GM21381 (cell line): ENCODE measurements around the gene RHOA.
A peak's percentile ranks its signal among the peaks of the same experiment; 100 is the strongest.

Source experiments
- ATAC-seq: cut with Tn5 transposase; IDR thresholded peaks from one replicate; pipeline ENCODE4 v1.9.1; 2021; ENCODE audit warnings: mild to moderate bottlenecking, moderate library complexity; ENCODE audit not compliant: unreplicated experiment

Gene RHOA

DNA sequence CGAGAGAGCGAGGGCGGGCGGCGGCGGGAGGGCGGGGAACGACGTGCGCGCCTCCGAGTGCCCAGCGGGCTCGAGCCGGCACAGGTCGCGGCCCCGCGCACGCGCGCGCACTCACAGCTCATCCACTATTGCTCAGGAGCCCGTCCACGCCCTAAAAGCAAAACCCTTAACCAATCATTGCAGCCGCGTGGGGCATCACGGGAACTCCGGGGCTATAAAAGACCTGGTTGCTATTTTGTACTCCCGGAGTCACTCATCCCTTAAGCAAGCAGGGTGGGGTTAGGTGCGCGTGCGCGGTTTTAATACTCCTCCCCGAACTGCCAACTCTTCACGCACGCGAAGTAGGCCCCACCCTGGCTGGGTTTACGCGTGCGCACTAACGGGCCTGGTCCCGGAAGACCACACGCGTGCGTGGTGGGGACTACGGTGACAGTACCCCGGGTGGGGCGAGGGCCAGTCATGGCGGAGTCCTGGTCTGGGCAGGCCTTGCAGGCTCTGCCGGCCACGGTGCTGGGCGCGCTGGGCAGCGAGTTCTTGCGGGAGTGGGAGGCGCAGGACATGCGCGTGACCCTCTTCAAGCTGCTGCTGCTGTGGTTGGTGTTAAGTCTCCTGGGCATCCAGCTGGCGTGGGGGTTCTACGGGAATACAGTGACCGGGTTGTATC, at the start of gene RHOA, which contains the start of gene TCTA:
Gene RHOA, minus strand, starts transcription at position 9 of the 664 bp plus-strand sequence. CDS start 36,387 bp downstream, outside the sequence.
Gene TCTA, plus strand, starts transcription at position 456 of the 664 bp plus-strand sequence. Its CDS starts 4 bp downstream, at position 460.
- ATAC-seq: peak; percentile 74

DNA sequence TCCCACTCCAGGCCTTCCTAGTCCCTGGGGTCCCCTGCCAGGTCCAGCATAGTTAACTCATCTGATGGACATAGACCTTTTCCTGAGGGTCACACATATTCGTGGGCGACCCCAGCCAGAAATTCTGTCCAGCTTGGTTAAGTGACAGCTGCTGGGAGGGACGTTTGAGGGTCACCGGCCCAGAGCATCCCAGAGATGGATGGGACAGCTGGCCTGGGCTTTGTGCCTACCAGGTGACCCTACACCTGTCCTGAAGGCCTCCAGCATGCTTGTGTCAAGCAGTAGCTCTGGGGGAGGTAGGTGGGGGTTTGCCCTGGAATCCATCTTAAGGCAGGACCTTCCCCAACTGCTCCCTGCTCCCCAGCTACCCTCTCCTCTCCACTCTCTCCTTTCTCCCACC, 49.2 kb upstream of the RHOA start:
- no peak for ATAC-seq

DNA sequence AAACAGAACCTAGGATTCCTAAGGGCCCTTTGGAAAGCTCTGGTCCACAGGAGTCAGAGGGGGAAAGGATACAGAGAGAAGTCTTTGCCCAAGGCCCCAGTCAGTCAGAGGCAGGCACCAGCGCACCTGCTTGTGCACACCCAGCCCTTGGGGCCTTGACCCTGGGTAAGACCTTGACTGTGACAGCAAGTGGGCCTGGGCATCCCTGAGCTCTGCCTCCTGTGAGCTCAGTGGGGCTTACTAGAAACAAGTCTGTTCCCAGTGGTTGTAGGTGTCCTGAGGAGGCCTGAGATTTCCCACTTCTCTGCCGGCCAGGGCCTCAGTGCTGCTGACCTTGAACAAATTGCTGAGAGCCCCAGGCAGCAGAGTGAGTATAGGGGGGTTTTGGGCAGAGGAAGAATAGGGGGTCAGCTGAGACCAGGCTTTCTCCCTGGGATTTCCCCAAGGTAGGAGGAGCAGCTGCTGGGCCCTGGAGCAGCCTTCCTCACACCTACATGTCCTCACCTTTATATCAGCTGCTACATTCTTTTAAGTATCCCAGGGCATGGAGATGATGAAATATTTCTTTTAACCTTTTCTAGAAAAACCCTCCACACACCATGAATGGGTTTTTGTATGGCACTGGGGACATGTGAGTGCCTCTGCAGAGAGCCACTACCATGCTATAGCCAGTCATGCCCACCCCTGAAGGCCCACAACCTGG, 48.6 kb upstream of the RHOA start:
- no peak for ATAC-seq

DNA sequence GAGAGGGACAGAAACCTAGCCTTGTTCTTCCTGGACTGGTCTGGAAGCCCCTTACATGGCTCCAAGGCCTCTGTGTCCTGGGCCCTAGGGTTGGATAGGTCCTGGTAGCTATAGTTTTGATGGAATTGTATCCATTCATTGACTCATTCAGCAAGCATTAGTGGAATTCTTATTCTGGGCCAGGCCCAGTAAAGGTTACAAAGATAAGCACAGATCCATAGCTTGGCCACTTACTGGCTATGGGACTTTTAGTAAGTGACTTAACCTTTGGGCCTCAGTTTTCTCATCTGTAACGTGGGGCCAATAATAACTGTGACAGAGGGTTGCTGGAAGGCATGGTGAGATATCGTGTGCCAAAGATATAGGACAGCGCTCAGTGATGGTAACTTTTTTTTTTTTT, 44.7 kb upstream of the RHOA start:
- ATAC-seq: no peak

DNA sequence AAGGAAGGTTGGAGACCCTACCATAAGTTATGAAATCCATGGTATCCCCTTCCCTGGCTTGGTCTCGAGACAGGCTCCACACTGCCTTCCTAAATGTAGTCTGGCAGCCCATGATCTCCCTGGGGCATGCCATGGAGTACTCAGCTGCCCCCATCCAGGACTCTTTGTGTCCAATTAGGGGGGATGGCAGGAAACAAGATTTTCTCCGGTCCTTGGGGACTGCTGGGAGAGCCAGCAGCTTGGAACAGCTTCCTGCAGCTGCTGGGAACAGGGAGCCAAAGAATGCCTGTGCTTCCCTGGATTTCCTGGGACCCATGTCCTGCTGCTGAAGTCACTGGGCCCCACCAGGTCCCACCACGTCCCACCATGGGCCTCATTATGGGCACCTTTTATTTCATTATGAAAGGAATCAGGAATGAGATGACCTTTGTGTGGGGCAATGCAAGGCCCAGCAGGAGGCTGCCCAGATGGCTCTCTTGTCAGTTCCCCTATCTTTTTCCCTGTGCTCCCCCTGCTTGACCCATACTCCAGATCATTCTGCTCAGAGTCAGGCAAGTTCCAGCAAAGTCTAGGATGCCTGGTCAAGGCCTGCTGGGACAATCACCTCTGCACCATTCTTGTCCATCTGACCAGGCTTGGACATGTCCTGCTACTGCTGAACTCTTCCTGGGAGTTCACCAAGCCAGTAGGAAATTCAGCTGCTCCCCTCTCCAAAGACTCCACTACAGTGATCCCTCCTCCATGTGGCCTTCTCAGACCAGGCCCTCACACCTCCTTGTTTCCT, 43.3 kb upstream of the RHOA start:
- no peak for ATAC-seq

DNA sequence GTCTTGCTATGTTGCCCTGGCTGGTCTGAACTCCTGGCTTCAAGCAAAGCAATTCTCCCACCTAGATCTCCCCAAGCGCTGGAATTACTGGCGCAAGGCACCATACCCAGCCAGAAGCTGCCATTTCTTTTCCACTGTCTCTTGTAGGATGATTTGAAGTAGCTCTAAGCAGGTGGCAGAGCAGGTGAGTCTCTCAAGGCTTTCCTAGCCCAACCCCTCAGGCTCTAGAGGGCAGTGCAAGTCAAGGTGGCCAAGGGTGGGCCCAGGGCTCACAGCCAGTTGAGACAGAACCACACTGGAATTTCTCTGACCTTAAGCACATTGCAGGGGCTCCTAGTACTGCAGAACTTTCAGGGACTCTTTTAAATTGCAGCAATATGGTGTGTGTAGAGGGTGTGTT, 42.7 kb upstream of the RHOA start:
- no peak for ATAC-seq

DNA sequence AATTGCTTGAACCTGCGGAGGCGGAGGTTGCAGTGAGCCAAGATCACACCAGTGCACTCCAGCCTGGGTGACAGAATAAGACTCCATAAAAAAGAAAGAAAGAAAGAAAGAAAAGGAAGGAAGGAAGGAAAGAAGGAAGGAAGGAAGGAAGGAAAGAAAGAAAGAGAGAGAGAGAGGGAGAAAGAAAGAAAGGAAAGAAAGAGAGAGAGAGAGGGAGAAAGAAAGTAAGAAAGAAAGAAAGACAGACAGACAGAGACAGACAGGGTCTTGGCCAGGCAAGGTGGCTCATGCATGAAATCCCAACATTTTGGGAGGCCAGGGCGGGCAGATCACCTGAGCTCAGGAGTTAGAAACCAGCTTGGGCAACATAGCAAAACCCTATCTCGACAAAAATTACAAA, 41.8 kb upstream of the RHOA start:
- no peak for ATAC-seq

DNA sequence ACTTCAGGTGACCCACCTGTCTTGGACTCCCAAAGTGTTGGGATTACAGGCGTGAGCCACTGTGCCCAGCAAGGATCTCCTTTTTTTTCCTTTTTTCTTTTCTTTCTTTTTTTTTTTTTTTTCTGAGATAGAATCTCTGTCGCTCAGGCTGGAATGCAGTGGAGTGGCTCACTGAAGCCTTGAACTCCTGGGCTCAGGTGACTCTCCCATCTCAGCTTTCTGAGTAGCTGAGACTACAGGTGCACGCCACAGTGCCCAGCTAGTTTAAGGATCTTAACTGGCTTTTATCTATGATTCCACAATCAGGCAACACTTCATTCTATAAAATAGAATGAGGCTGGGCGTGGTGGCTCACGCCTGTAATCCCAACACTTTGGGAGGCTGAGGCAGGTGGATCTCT, 33.6 kb upstream of the RHOA start:
- ATAC-seq: no peak

DNA sequence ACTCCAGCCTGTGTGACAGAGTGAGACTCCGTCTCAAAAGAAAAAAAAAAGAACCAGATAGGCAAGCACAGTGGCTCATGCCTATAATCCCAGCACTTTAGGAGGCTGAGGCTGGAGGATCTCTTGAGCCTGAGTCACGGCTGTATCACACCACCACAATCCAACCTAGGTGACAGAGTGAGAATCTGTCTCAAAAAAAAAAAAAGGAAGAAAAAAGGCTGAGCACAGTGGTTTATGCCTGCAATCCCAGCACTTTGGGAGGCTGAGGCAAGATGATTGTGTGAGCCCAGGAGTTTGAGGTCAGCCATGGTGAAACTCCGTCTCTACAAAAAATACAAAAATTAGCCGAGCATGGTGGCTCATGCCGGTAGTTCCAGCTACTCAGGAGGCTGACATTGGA, 23.0 kb upstream of the RHOA start:
- no peak for ATAC-seq

DNA sequence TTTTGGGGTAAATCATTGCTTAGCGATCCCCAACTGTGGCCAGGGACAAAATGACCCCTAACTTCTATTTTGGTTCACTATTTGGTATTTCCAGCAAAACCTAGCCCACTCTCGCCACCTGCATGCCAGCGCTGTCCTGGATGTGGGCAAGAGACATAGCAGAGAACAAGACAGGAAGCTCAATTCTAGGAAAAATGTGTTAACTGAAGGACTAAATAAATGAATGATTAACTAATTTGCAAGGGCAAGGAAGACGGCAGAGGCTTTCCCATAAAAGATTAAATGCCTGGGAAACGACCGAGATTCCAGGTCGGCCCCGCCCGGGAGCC, 16.9 kb upstream of the RHOA start:
- no peak for ATAC-seq

DNA sequence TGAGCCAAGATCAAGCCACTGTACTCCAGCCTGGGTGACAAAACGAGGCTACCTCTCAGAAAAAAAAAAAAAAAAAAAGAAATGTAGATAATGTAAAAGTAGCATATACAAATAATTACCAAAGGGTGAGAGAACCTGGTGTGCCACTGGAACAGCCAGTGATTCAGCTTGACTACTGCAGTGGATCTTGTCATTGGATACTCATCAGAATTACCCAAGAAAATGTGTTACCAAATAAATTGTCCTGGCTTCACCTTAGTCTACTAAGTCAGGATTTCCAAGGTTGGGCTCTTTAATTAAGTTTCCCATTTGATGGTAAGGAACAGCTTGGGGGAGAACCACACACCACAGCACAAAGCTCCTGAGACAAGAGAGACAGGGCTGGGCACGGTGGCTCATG, 15.8 kb upstream of the RHOA start:
- no peak for ATAC-seq

DNA sequence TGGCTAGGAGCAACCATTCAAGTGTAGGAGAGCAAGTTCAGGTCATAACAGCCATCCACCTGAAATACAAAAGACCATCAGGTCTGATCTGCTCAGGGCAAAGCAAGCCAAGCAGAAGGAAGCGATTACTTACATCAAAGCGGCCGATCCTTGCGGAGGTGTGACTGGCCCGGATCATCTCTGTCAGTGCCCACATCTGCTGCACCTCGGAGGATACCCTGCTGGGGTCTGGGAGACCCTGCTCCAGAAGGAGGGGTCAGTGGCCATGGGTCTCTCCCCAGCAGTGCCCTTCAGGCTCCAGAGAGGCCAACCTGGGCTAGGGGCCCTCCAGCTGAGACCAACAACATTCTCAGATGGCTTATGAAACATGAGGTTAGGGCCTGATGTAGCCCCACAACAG, 13.0 kb upstream of the RHOA start:
- ATAC-seq: no peak

DNA sequence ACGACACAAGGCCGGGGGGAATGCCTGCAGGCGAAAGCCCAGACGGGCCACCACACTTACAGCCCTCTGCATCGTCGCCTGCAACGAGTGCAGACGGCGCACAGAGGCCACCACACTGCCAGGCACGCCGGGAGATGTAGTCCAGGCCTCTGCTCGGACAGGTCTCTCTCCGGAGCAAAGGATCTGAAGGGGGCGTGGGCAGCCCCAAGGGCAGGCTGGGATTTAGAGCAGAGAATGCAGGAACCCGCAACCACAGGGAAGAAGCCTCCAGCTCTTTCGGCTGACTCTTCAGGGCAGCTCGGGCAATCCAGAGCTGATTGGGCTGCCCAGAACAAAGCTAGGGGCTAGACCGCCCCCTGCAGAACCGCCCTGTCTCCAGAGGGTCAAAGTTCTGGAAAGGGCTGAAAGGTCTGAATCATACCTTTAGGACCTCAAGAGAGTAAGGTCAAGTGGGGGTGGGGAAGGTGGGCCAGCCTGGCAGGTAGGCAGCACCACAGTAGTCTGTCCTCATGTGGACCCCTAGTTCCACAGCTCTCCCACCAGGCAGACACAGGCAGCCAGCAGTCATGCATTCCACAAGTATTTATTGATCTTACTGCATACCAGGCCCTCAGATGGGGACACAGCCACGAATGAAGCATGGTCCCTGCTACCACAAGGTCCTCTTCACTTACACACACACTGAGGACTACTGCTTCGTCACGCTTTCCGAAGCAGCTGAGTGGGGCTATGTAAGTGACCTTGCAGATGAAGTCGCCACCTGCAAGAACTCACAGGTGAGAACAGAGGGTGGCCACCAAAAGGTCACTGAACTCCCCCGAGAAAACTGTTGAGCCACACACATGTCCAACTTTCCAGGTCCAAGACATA, 10.8 kb upstream of the RHOA start, which contains the start of gene AMT:
Gene AMT, minus strand, starts transcription at position 95 of the 870 bp plus-strand sequence. Its CDS starts 23 bp downstream, at position 72.
- ATAC-seq: no peak

DNA sequence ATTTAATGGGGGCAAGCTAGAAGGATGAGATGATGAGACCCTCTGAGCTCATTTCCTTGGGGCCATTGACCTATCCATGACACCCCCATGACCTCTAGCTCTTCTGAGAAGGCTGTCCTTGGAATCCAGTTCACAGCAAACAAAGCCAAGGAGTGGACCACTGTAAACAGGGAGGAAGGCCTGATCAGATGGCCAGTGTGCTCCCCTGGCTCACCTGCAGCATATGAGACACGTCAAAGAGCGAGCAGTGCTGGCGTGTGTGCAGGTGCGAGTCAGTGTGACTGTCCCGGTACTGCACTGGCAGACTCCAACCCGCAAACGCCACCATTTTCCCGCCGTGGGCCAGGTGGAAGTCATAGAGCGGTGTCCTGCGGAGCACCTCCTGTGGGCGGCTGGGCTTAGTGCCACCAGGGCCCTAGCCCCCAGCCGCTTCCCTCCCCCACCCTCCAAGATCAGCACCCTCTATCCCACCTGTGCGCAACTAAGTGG, 10.2 kb upstream of the RHOA start:
- no peak for ATAC-seq

DNA sequence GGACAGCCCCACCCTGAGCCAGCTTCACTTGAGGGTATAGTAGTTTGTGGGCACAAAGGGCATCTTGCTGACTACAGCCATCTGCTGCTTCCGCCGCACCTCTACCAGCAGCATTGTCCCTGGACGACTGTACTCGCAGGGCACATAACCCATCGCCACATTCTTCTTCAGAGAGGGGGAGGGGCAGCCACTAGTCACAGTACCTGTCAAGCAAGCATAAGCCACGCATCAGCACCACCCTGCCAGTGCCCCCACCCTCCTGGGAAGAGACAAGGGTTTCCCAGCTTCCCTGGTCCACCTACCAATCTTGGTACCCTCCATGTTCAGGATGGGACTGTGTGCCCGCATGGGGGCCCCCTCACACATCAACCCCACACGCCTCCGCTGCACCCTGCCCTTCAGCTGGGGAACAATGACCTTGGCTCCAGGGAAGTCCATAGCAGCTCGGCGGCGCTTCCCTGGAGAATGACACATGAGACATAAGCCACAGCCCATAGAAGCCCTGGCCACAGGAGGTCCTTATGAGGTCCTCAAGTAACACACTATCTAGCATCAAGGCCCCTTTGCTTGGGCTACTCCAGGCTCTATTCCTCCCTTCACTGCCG, 5.8 kb upstream of the RHOA start:
- ATAC-seq: no peak

DNA sequence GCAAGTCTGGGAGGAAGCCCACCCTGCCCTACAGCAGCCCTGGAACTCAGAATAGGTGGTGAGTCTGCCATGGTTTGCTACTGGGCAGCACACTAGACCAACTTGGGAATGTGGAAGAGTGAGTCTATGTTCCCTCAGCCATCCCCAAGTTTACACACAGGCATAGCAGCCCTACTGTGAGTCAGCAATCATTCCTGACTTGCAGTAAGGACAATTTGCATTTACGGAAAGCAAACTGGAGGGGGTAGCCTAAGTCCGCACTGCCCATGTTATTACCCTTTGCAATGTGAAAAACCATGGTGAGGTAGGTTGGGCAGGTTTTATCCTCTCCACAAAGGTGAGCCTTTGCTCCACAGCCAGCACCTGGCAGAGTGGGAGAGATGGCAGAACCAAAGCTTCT, 5.1 kb upstream of the RHOA start:
- ATAC-seq: no peak

DNA sequence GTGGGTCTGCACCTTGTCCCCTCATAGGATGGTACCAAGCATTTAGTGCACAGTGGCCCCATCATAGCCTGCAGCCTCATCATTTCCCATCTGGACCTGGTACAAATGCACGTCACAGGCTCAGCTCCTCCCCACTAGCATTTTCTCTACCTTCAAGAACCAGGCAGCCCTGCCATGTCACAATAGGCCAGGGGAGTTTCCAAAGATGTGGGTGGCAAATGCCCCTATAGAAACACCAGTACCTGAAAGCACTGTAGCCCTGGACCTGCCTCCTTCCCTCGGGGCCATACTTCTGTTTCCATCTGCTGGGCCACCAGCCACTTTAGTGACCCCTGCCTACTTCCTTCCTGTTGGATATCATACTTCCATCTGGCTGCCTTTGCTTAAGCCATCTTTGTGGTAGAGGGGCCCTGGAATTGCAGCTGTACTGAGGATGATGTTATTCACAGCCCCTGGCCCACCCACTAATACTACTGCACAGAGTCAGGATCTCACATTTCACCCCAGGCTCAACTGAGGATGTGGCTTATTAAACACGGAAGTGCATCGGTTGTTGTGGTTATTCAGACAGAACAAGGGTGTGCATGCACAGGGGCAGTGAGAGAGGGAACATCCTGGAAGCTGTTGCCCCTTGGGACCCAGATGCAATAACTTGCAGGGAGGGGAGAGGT, 4.3 kb upstream of the RHOA start:
- ATAC-seq: no peak

DNA sequence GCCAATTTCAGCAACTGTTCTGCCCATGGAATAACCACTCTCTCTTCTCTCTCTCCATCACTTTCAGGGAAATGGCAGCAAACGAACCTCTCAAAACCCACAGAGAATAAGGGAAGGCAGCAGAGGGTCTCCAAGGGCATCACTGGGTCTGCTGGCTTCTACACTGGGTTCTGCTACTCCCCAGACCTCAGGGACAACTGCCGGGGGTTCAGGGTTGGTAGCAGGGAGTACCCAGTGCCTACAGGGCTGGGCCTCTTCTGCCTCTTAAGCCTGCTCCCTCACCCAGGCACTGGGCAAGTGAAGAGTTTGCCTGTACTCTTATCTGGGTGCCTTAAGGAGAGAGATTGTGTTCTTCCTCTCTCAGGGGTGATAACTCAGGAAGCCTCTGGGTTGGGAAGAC, 3.0 kb upstream of the RHOA start:
- no peak for ATAC-seq

DNA sequence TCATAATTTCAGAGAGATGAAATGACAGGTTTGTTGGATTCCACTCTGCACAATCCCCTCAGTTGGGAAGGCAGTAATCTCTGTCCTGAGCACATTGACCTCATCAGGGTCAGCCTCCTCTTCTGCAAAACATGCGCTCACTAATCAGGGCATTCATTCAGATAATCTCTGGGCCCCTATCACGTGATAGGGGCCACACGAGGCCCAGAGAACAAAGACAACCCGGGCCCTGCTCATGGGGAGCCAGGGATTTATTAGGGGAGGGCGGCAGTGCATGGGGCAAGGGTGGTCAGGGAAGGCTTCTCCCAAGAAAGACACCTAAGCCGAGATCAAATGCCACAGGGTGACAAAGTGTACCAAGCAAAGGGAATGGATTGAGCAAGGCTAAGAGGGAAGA, 1.6 kb upstream of the RHOA start:
- ATAC-seq: no peak
